HG03108 (cell line): Measurements from ENCODE around the gene TMEM121.

Experiments used
- ATAC-seq: cut with Tn5 transposase; IDR thresholded peaks from one replicate; pipeline ENCODE4 v1.9.1; 2021; ENCODE audit warnings: moderate library complexity; ENCODE audit not compliant: unreplicated experiment

The TMEM121 gene

DNA sequence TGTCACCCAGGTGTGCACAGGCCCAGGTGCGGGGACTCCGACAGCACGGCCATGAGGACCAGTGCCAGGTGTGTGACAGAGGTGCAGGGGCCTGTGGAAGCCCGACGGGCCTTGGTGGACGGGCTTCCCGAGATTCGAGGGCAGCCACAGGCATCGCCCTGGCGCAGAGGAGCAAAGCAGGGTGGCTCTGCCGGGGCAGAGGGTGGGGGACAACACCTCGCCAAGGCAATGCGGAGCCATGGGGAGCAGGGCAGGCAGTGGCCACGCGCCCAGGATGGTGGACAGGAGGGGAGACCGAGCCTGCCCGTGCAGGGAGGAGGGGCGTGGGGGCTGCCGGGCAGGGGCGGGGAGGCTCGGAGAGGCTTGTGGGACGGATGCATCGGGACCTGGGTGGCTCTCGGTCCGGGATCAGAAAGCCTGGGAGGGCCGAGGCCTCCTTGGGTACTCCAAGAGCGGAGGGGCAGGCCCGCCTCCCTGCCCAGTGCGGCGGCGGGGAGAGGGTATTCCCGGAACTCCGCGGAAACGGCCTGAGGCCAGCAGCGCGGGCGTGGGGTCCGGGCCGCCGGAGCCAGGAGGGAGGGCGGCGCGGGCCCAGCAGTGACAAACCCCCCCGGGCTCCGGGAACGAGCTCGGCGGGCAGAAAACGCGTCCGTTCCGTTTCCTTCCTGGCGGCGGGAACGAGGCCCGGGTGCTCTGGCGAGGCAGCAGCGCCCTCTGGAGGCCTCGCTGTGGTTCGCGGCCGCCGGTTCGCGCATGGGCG, 1.6 kb downstream of the TMEM121 start:
- no peak for ATAC-seq

DNA sequence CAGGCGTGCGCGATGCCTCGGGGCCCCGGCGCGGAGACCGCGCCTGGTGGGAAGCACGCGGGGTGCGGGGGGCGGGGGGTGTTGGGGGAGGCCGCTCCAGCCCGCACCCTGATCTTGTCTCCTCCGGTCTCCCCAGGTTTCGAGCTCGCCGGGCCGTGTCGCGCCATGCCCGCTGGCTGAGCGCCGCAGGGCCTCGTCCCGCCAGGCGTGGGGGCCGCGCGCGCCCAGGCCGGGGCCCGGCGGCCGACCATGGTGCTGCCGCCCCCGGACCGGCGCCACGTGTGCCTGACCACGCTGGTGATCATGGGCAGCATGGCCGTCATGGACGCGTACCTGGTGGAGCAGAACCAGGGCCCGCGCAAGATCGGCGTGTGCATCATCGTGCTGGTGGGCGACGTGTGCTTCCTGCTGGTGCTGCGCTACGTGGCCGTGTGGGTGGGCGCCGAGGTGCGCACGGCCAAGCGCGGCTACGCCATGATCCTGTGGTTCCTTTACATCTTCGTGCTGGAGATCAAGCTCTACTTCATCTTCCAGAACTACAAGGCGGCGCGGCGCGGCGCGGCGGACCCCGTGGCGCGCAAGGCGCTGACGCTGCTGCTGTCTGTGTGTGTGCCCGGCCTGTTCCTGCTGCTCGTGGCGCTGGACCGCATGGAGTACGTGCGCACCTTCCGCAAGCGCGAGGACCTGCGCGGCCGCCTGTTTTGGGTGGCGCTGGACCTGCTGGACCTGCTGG, 2.4 kb downstream of the TMEM121 start:
- ATAC-seq = no peak

GRCh38 chr14:105529319-105529568, 2.9 kb downstream of the TMEM121 start:
- no peak for ATAC-seq

DNA sequence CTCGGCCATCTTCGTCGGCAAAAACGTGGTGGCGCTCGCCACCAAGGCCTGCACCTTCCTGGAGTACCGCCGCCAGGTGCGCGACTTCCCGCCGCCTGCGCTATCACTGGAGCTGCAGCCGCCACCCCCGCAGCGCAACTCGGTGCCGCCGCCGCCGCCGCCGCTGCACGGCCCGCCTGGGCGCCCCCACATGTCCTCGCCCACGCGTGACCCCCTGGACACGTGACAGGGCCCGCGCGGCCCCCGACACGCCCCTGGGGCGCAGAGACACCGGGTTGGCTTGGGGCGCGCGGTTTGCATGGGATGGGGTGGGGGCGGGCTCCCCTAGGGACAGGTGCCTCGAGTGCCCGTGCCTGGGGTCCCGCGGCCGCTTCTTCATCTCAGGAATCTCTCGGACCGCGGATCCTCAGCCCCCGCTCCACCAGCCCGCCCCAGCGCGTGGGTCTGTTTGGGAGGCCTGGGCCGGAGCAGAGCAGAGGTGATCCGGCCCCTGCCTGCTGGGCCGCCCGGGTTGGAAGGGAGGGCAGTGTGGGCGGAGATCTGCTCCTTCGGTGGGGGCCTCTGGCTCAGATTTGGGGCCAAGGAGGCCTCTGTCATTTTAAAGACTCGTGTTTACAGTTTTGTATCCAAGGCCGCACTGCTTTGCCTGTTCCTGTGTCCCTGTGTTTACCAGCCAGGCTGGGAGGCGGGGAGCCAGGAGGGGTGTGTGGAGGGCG, 3.3 kb downstream of the TMEM121 start:
- ATAC-seq = no peak

DNA sequence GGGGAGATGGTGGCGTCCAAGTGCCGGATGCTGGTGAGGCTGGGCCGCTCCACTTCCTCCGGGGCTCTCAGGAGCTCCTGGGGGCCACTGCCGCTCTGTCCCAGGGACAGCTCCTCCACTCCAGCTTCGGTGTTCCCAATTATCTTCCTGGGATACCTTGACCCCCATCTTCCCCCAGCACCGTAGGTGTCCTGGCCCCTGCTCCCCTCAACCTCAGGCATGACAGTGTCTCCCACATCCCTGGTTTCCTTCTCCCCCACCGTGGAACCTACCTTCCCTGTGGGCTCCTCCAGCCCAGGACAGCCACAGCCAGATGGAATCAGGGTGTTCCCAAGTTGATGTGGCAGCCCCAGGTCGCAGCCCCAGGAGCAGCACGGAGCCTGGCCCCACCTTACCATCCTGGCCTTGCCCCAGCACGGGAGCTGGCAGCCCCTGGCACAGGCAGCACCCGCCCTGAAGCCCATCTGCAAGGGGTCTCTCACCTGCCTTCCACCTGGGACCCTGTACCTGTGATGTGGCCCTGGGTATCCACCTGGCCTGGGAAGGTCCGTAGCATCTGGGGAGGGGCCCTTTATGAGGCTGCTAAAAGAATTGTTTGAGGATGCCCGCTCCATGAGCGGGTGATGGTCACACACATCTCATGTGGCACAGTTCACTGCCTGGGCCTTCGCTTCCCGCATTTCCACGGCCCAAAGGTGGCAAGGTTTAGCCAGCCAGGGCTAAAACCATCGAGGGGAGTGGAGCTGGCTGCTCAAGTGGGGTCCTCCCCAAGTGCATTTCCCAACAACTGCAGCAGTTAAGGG, 4.1 kb downstream of the TMEM121 start:
- ATAC-seq = no peak

- ATAC-seq = no peak
Observed at GRCh38 chr14:105531088-105531893, 4.9 kb downstream of the TMEM121 start.

DNA sequence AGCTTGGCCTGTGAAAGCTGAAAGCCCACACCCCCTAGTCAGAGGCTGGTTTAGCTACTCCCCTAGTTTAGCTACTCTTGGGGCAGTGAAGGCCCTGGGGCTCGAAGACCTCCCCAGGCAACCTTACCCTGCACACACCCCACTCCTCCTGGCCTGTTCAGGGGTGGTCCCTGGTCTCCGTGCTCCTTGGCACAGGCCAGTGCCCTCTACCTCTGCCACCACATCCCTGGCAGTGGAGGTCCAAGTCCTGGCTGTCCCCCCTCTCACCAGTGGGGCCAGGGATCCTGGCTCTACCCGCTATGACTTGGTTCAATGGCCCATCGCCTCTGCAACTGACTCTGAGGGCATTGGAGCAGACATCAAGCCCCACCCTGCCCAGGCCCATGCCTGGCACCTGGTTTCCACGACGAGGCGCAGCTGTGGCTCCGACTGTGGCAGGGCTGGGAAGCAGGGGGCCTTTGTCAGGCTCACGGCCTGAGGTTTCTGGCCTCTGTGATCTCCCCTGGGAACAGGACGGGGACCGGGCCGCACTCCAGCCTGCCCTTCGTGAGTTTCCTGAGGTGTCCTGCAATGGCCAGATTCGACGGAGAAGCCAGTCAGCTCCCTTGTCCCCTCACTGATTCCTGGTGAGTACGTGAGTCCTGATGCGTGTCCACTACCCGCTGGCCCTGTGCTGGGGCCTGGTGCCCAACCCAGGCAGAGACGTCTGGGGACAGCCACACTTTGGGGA, 5.7 kb downstream of the TMEM121 start:
- ATAC-seq = no peak

DNA sequence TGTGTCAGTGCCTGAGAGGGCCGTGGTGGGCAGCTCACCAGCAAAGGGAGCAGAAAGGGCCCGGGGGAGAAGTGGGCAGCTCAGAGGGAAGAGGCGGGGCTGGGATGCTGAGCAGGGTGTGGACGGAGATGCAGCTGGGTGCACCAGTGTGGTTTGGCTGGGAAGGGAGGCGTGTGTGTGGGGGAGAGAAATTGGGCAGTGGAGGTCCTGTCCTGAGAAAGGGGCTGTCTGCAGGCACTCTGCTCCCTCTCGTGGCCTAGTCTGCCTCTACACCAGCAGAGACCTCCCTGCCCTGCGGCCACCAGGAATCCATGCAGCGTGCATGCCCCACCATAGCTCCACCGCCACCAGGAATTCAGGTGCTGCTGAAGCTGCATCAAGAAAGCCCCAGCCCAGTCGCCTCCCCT, 6.4 kb downstream of the TMEM121 start:
- ATAC-seq = no peak

GRCh38 chr14:105533391-105533790, 7.0 kb downstream of the TMEM121 start:
- no peak for ATAC-seq

DNA sequence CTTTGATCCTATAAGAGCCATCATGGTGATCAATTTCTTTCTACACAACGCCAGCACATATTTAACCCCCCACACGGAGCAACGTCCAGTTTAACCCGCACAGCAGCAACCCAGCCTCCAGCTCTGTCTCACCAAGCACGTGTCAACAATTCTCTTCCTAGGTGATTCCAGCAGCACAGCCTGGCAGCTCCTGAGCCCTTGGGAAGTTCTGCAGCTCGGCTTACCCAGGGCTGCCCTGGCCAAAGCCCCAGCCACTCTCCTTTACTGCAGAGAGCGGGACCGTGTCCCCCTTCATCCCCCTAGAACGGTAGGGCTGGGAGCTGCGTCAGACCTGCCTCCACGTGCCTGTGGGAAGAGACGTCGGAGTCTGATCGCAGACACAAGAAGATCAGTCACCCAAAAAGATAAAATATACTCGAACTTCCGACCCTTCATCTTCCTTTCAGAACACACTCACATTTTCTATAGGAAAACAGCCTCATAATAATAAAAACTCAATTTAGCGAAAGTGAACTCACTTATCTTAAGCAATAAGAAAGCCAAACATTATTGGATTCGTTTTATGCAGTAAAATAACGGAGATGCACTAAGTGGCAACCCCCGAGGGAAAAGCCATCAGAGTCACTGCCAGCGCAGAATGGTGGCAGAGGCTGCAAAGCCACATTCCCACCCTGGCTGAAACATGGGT, 7.6 kb downstream of the TMEM121 start:
- no peak for ATAC-seq

GRCh38 chr14:105534586-105534985, 8.2 kb downstream of the TMEM121 start:
- no peak for ATAC-seq

GRCh38 chr14:105536051-105536450, 9.7 kb downstream of the TMEM121 start:
- no peak for ATAC-seq

DNA sequence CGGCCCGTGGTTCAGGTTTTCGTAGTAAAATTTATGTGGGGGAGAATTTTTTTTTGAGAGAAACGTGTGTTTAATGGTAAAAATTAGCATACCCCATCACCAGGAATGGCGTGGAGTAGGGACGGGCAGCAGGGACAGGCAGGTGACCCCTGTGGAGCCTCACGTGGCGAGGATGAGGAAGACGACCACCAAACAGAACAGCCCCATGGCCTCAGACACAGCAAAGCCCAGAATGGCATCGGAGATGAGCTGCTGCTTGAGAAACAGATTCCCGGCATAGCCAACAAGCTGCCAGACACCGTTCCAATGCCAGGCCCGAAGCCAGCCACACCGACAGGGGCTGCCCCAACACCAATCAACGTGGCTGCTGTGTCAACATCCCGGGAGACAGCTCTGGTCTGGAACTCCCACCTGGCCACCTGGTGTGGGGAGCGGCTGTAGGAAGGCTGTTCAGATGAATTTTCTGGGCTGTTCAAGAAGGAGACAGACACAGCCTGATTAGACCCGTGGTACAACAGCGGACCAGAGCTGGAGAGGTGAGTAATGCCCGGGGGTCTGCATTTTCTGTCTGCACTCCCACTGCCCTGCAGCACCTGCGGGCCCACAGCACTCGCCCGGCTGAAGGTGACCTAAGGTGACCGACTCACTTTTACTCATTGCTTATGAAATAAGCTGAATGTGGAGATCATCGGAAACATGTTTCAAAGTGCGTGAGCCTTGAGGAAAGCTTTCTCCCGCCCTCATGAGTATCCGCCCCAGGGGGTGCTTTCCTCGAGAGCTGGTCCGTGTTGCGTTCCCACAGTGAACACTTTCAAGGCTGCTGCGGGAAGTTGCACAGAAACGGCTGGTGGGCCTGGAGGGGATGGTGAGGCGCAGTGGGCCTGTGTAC, 10.6 kb downstream of the TMEM121 start:
- ATAC-seq = no peak

DNA sequence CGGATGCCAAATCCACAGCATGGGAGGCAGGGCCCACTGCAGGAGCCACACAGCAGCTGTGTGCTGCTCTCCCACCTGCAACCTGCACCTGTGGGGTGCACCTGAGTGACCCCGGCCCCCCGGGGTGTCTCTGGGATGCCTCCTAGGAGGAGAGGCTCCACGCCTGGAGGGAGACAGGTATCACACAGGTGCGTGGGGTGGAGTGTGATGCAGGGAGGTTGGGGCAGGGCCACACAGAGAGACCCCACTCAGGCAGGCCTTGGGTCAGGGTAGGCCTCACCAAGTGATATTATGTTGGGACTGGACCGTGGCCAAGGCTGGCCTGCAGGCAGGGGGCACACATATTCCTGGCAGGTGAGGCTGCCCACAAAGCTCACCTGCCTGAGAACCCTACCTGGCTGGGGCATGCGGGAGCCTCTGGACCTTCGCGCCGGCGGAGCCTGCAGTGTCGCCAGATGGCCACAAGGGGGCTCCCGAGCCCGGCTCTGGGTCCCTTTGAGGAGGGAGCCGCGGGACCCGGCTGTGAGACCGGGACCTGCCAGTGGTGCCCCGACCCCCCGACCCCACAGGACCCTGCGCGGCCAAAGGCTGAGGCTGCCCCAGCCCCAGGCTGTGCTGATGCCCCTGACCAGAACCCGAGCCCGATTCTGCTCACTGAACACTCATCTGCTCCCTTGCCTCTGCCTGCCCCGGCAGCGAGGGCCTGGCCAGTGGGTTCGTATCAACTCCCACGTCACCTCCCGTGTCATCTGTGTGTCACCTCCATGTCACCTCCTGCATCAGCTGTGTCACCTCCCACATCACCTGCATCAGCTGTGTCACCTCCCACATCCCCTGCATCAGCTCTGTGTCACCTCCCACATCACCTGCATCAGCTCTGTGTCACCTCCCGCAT, 11.4 kb downstream of the TMEM121 start:
- no peak for ATAC-seq

GRCh38 chr14:105538481-105539049, 12.2 kb downstream of the TMEM121 start:
- ATAC-seq = no peak

GRCh38 chr14:105540811-105541210, 14.4 kb downstream of the TMEM121 start:
- no peak for ATAC-seq
